SJCRH30 (cell line): ENCODE measurements around the gene KLRC4. TPM values are rescaled to one million over a fixed set of nuclear protein-coding genes. Genes with fewer than 3 reads are reported as not detected.
"Not testable (repeated sequence)": the region's sequence is repeated elsewhere in the genome, so short reads cannot be mapped to it uniquely, and the experiment has no call there.

Source experiments
- DNase-seq, 2 experiments: peaks; one replicate each; pipeline ENCODE4 v3.0.0-alpha.2; 2015 to 2020
- H3K27ac ChIP-seq: fragments of 250-450 bp; sonication (Bioruptor Pico); 2 replicates; pipeline ENCODE4 v1.5.1; 2020; ENCODE audit warnings: mild to moderate bottlenecking, moderate library complexity
- H3K27me3 ChIP-seq: fragments of 250-450 bp; sonication (Bioruptor Pico); 2 replicates; pipeline ENCODE4 v1.5.1; 2020; ENCODE audit warnings: mild to moderate bottlenecking, moderate library complexity
- H3K36me3 ChIP-seq: fragments of 250-450 bp; sonication (Bioruptor Pico); 2 replicates; pipeline ENCODE4 v1.5.1; 2020; ENCODE audit warnings: mild to moderate bottlenecking, moderate library complexity
- H3K4me1 ChIP-seq: fragments of 250-450 bp; sonication (Bioruptor Pico); 2 replicates; pipeline ENCODE4 v1.5.1; 2020; ENCODE audit warnings: mild to moderate bottlenecking, moderate library complexity
- H3K4me3 ChIP-seq: fragments of 250-450 bp; sonication (Bioruptor Pico); 2 replicates; pipeline ENCODE4 v1.5.1; 2020; ENCODE audit warnings: mild to moderate bottlenecking, moderate library complexity
- H3K9me3 ChIP-seq: fragments of 250-450 bp; sonication (Bioruptor Pico); replicated peaks from 2 replicates; pipeline ENCODE4 v1.5.1; 2020; ENCODE audit warnings: mild to moderate bottlenecking, moderate library complexity
- total RNA-seq: library from RNA; depleted of rRNA; stranded (reverse); fragments of >200 nt; shearing (Covaris generic); gene quantifications from 2 replicates; pipeline ENCODE4 v1.2.3, GENCODE V29; 2014

The KLRC4 gene
- total RNA-seq, 1 experiment from 2014 or later, result not detected

GRCh38 chr12:10420334-10420733 lies 10.8 kb upstream of the KLRC4 start, which contains the start of gene KLRC3:
Gene KLRC3, minus strand, starts transcription at chr12:10420595. Its CDS starts 45 bp downstream, at chr12:10420550.
- not testable (repeated sequence) for H3K9me3 ChIP-seq, H3K27me3 ChIP-seq, H3K4me3 ChIP-seq, H3K27ac ChIP-seq, H3K4me1 ChIP-seq, H3K36me3 ChIP-seq, DNase-seq

GRCh38 chr12:10408842-10409241 lies 715 bp downstream of the KLRC4 start:
- H3K36me3 ChIP-seq, result no peaks in the 10 kb centered on the region
- H3K27me3 ChIP-seq, result no peaks in the 10 kb centered on the region
- no peak for DNase-seq
- H3K4me1 ChIP-seq, result no peaks in the 10 kb centered on the region
- no peak overlapping the region for H3K27ac ChIP-seq
- H3K4me3 ChIP-seq, result no peak overlapping the region
- H3K9me3 ChIP-seq, result 0 out of 2 replicates have a peak, but pooled peaks cover 3% of the 10 kb centered on the region

- 0 out of 2 replicates have a peak, but pooled peaks cover 3% of the 10 kb centered on the region for H3K9me3 ChIP-seq
- H3K27ac ChIP-seq, result no peak overlapping the region
- H3K4me3 ChIP-seq, result no peak overlapping the region
- H3K27me3 ChIP-seq, result no peaks in the 10 kb centered on the region
- no peaks in the 10 kb centered on the region for H3K4me1 ChIP-seq
- no peak for DNase-seq
- H3K36me3 ChIP-seq, result no peaks in the 10 kb centered on the region
These were observed 2.8 kb downstream of the KLRC4 start for GRCh38 chr12:10406725-10407124.

DNA sequence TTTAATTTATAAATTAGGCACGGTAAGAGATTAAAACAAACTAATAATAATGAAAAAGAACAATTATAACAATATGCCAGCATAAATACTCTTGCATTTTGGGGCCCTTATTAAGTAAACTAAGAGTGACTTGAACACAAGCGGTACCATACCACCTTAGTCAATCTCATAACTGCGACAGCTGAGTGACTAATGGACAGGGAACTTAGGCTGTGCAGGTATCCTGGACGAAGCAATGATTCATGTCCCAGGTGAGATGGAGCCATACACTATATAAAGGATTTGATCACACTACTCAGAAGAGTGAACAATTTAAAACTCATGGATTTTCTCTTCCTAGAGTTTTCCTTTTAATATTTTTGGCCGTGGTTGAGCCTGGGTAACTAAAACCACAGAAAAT lies 4.3 kb downstream of the KLRC4 start:
- Histone ChIP-seq H3K4me3 (no peak overlapping the region), H3K9me3 (0 out of 2 replicates have a peak, but pooled peaks cover 3% of the 10 kb centered on the region), H3K4me1 (no peaks in the 10 kb centered on the region), H3K27me3 (no peaks in the 10 kb centered on the region), H3K36me3 (no peaks in the 10 kb centered on the region), H3K27ac (no peak overlapping the region)
- no peak for DNase-seq

DNA sequence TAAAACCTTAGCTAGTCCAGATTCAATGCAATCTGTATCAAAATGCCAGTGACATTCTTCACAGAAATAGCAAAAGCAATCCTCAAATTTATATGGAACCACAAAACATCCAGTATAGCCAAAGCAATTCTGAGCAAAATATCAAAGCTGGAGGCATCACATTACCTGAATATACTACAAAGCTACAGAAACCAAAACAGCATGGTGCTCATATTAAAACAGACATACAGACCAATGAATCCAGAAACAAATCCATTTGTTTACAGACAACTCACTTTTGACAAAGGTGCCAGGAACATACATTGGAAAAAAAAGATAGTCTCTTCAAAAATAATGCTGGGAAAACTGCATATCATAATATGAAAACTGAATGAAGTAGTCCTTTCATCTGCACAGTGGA lies 4.8 kb downstream of the KLRC4 start:
- Histone ChIP-seq H3K4me3 (no peak overlapping the region), H3K4me1 (no peaks in the 10 kb centered on the region), H3K27me3 (no peaks in the 10 kb centered on the region), H3K27ac (no peak overlapping the region), H3K36me3 (no peaks in the 10 kb centered on the region), H3K9me3 (0 out of 2 replicates have a peak, but pooled peaks cover 3% of the 10 kb centered on the region)
- DNase-seq, result no peak

GRCh38 chr12:10400829-10401228 lies 8.7 kb downstream of the KLRC4 start:
- no peaks in the 10 kb centered on the region for H3K4me1 ChIP-seq
- H3K9me3 ChIP-seq, result 0 out of 2 replicates have a peak, but pooled peaks cover 3% of the 10 kb centered on the region
- no peak overlapping the region for H3K4me3 ChIP-seq
- no peak for DNase-seq
- no peaks in the 10 kb centered on the region for H3K27me3 ChIP-seq
- H3K27ac ChIP-seq, result no peak overlapping the region
- H3K36me3 ChIP-seq, result no peaks in the 10 kb centered on the region

DNA sequence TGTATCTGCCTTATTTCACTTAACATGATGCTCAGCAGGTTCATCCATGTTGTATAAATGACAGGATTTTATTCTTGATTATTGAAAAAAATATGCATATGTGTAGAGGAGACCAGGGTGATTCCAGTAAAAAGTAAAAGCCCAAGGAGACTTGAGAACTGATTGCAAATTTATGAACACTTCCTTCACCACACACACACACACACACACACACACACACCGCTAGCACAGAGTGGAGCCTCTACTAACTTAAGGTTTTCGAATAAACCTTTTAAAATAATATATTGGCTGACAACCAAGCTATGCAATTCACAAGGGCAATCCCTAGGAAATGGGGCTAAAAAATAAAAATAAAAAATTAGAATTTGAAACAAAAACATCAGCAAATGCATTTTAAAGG lies 11.4 kb downstream of the KLRC4 start:
- Histone ChIP-seq H3K36me3 (no peaks in the 10 kb centered on the region), H3K9me3 (no peaks in the 10 kb centered on the region), H3K27ac (no peak overlapping the region), H3K4me3 (no peak overlapping the region), H3K27me3 (no peaks in the 10 kb centered on the region), H3K4me1 (peaks cover 6% of the 10 kb centered on the region)
- DNase-seq, result no peak

DNA sequence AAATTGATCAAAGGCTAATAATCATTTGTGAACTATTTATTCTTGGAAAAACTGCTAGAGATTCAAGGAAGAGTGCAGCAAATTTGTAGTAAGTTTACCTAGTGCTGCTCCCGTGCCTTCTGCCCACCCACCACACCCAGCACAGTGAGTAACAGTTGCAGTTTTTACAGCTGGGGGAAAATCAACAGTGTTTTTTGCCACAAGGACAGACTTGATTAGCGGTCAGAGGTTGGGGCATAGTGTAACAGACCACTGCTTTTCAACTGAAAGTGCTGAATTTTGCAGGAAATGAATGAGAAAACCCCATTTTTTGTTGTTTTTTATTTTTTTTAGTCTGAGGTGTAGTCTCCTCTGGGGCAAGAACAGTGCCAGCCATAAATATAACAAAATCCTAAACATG lies 12.3 kb downstream of the KLRC4 start:
- Histone ChIP-seq H3K9me3 (no peaks in the 10 kb centered on the region), H3K4me1 (peaks cover 14% of the 10 kb centered on the region), H3K36me3 (no peaks in the 10 kb centered on the region), H3K27ac (no peak overlapping the region), H3K27me3 (no peaks in the 10 kb centered on the region), H3K4me3 (no peak overlapping the region)
- no peak for DNase-seq

DNA sequence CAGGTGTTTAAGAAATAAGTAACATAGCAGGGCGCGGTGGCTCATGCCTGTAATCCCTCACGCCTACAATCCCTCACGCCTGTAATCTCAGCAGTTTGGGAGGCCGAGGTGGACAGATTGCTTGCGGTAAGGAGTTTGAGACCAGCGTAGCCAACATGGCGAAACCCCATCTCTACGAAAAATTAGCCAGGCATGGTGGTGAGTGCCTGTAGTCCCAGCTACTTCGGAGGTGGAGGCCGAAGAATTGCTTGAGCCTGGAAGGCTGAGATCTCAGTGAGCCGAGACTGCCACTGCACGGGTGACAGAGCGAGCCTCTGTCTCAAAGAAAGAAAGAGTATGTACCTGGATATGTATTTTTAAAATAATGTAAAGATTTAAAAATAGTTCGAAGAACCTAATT lies 13.4 kb downstream of the KLRC4 start:
- not testable (repeated sequence) for H3K27ac ChIP-seq, H3K27me3 ChIP-seq, H3K9me3 ChIP-seq, H3K36me3 ChIP-seq, H3K4me3 ChIP-seq, DNase-seq
- peaks cover 19% of the 10 kb centered on the region for H3K4me1 ChIP-seq

DNA sequence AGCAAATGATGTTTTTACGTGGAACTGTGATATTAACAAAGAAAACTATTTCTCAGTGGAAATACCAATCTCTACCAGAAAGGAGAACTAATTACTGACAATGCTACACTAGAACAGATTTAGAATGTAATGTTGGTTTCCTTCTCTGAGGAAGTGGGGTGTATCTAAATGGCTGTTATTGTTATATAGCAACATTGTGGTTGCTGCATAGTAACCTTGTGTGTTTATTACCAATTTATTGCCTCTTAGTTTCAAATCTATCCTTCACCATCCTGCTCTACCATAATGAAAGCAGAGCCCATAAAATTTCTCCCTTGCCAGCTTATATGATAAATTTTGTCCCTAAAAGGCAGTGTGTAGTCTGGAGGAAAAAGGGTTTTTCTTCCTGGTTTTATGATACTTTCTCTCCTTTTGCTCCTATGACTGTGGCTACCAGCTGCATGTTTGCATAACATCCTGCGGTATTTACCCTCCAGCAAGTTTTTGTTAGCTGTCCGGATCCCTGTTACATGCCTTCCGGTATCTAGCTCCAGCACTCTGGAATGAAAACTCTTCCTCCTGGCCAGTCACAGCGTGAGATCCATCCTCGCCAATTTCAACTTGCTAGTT lies 14.1 kb downstream of the KLRC4 start:
- Histone ChIP-seq H3K27ac (peak overlapping the region; percentile 22; the same call in 1 of the 2 replicates), H3K4me1 (peaks cover 19% of the 10 kb centered on the region), H3K36me3 (no peaks in the 10 kb centered on the region), H3K9me3 (no peaks in the 10 kb centered on the region), H3K4me3 (no peak overlapping the region), H3K27me3 (no peaks in the 10 kb centered on the region)
- peak; percentile 51 to 77 for DNase-seq

DNA sequence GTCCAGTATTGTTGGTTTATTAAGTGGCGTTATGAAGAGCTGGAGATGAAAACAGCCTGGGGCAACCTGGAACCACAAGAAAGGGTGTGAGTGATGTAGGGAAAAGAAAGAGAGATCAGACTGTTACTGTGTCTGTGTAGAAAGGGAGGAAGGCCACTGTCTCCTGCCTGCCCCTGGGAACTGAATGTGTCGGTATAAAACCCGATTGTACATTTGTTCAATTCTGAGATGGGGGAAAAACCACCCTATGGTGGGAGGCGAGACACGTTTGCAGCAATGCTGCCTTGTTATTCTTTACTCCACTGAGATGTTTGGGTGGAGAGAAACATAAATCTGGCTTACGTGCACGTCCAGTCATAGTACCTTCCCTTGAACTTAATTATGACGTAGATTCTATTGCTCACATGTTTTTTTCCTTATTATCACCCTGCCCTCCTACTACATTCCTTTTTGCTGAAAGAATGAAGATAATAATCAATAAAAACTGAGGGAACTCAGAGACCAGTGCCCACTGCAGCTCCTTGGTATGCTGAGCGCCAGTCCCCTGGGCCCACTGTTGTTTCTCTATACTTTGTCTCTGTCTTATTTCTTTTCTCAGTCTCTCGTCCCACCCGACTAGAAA lies 14.9 kb downstream of the KLRC4 start:
- not testable (repeated sequence) for H3K4me3 ChIP-seq, H3K9me3 ChIP-seq, H3K27ac ChIP-seq, H3K36me3 ChIP-seq, H3K27me3 ChIP-seq
- H3K4me1 ChIP-seq, result peaks cover 19% of the 10 kb centered on the region
- peak in 1 of 2 experiments; percentile 8 for DNase-seq

- Histone ChIP-seq H3K27ac (no peak overlapping the region), H3K4me3 (no peak overlapping the region), H3K9me3 (no peaks in the 10 kb centered on the region), H3K36me3 (no peaks in the 10 kb centered on the region), H3K27me3 (no peaks in the 10 kb centered on the region), H3K4me1 (peaks cover 19% of the 10 kb centered on the region)
- no peak for DNase-seq
These were observed 16.3 kb downstream of the KLRC4 start for GRCh38 chr12:10393291-10393690.

DNA sequence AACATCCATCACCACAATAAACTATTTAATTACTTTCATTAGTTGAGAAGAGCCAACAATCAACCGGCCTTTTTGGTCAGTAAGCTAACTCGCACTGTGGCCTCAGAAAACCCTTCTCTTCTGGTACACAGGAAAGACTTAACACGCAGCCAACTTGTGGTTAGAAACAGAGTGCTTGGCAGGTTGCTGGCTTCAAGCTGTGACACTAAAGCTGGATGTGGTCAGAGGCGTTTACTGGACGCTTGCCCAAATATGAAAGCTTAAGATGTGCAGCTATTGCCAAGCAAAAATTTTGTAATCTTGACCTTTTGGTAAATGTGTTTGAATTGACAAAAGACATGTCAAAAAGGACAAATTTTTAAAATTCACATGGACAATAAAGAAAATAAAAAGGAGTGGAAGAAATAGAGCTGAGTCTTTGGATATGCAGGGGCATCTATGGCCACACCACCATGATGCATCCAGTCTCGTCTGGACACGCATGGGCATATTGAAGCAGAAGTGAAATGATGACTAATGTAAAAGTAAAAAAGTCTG lies 17.1 kb downstream of the KLRC4 start:
- no peaks in the 10 kb centered on the region for H3K27me3 ChIP-seq
- DNase-seq, result peak; percentile 66 to 85
- H3K9me3 ChIP-seq, result no peaks in the 10 kb centered on the region
- no peak overlapping the region for H3K27ac ChIP-seq
- H3K4me3 ChIP-seq, result no peak overlapping the region
- H3K36me3 ChIP-seq, result no peaks in the 10 kb centered on the region
- H3K4me1 ChIP-seq, result peaks cover 19% of the 10 kb centered on the region

- peaks cover 19% of the 10 kb centered on the region for H3K4me1 ChIP-seq
- not testable (repeated sequence) for DNase-seq, H3K27ac ChIP-seq, H3K9me3 ChIP-seq, H3K27me3 ChIP-seq, H3K36me3 ChIP-seq, H3K4me3 ChIP-seq
These were observed 18.6 kb downstream of the KLRC4 start for GRCh38 chr12:10390991-10391390.

GRCh38 chr12:10389904-10390303 lies 19.7 kb downstream of the KLRC4 start, which contains the start of gene KLRK1:
Gene KLRK1, minus strand, starts transcription at chr12:10390041. Its CDS starts 1,231 bp downstream, at chr12:10388810.
- H3K27me3 ChIP-seq, result no peaks in the 10 kb centered on the region
- no peaks in the 10 kb centered on the region for H3K36me3 ChIP-seq
- DNase-seq, result no peak
- H3K9me3 ChIP-seq, result no peaks in the 10 kb centered on the region
- no peak within 1 kb of the TSS for H3K27ac ChIP-seq
- H3K4me1 ChIP-seq, result peaks cover 12% of the 10 kb centered on the region
- H3K4me3 ChIP-seq, result no peak within 1 kb of the TSS
